Skeletal muscle satellite cell (primary cell): ENCODE measurements around the gene SARDH.
"Not testable (repeated sequence)": the region's sequence is repeated elsewhere in the genome, so short reads cannot be mapped to it uniquely, and the experiment has no call there.

ENCODE experiments used
- H3K27me3 ChIP-seq: 2 replicates; pipeline ENCODE4 v1.7.0; 2013; ENCODE audit warnings: low read length; ENCODE audit not compliant: control insufficient read depth, insufficient read depth
- H3K36me3 ChIP-seq: 2 replicates; pipeline ENCODE4 v1.7.0; 2013; ENCODE audit warnings: mild to moderate bottlenecking, control low read depth, low read length; ENCODE audit not compliant: insufficient read depth
- H3K4me1 ChIP-seq: 2 replicates; pipeline ENCODE4 v1.7.0; 2013; ENCODE audit warnings: low read length; ENCODE audit not compliant: control insufficient read depth, insufficient read depth
- H3K4me2 ChIP-seq: 2 replicates; pipeline ENCODE4 v1.7.0; 2013; ENCODE audit warnings: mild to moderate bottlenecking, low read length
- H3K4me3 ChIP-seq: 2 replicates; pipeline ENCODE4 v1.7.0; 2013; ENCODE audit warnings: low read length
- H3K9ac ChIP-seq: 2 replicates; pipeline ENCODE4 v1.7.0; 2013; ENCODE audit warnings: mild to moderate bottlenecking, low read depth, low read length, moderate library complexity
- H3K9me3 ChIP-seq: replicated peaks from 2 replicates; pipeline ENCODE4 v1.7.0; 2013; ENCODE audit warnings: mild to moderate bottlenecking, control low read depth, low read length

SARDH gene

DNA sequence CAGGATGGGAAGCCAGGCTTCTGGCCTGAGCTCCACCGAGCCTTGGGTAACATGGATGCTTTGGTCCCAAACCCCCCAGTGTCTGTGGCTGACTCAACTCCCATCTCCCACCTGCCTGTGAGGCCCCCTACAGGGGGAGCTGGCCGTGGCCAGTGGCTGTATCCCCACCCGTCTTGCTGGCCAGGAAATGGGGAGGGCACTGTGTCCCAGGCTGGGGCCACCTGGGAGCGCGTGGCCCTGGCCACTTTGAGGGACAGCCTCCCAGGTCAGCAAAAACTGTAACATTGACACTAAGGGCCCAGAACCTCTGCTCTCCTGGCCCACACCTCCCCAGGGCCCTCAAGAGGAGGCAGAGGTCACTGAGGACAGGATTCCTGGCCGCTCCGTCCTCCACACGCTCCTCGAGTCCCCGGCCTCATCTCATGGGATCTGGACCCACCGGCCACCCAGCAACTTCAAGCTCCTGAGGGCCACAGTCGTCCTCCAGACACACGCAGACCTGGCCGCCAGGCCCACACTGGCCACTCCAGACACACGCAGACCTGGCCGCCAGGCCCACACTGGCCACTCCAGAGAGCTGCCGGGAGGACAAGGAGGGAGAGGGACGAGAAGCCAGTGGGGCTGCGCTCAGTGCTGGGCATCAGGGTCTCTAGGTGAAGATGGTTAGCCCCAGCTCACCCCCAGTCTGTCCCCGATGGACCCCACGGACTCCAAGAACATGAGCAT is 57.7 kb downstream of the SARDH start:
- Histone ChIP-seq H3K4me3 (no peak overlapping the region), H3K4me1 (no peaks in the 10 kb centered on the region), H3K9ac (no peak overlapping the region), H3K27me3 (no peaks in the 10 kb centered on the region), H3K9me3 (no peaks in the 10 kb centered on the region), H3K36me3 (no peaks in the 10 kb centered on the region), H3K4me2 (no peak overlapping the region)

DNA sequence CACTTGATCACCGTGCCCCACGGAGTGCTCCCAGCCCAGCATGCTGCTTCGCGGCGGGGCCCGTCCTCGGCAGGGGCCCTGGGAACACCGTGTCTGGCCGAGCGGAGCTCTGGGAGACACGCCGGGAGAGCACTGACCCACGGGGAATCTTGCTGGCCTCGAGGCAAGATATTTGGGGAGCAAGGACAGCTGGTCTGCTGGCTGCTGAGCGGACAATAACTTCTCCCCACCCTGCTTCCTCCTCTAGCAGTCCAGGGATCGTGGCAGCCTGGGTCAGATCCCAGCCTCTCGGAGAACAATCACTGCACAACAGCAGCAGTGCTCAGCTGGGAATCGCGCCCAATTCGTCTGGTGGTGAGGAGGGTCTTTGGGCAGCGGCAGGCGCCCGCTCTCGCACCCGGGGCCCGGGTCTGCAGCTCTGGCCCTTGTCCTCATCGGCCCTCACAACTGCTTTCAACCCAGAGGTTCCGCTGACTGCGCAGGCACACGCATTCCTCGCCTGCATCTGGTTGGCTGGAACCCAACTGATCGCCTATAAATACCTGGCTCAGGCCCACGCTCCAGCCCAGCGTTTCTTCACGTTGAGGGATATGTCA is 58.6 kb downstream of the SARDH start:
- H3K4me3 ChIP-seq = no peak overlapping the region
- no peak overlapping the region for H3K9ac ChIP-seq
- H3K4me1 ChIP-seq = no peaks in the 10 kb centered on the region
- no peaks in the 10 kb centered on the region for H3K9me3 ChIP-seq
- no peaks in the 10 kb centered on the region for H3K27me3 ChIP-seq
- H3K36me3 ChIP-seq = no peaks in the 10 kb centered on the region
- no peak overlapping the region for H3K4me2 ChIP-seq

DNA sequence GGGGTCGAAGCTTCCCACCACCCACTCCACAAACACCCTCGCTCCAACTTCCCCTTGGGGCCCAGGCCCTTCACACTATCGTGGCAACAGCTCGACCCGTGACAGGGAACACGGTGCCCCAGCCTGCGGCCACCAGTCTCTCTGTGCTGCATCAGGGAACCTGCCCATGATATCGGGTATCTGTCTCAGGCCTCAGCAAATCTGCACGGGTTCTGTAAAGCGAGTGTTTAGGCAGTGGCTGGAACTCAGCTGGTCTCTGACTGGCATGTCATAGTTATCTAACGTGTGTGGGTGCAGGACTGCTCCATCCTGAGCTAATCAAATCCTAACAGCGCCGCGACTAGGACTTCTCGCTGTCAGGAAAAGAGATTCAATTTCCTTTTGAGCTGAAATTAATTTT is 59.1 kb downstream of the SARDH start:
- Histone ChIP-seq H3K4me1 (no peaks in the 10 kb centered on the region), H3K9ac (no peak overlapping the region), H3K4me2 (no peak overlapping the region), H3K36me3 (no peaks in the 10 kb centered on the region), H3K27me3 (no peaks in the 10 kb centered on the region), H3K9me3 (no peaks in the 10 kb centered on the region), H3K4me3 (no peak overlapping the region)

DNA sequence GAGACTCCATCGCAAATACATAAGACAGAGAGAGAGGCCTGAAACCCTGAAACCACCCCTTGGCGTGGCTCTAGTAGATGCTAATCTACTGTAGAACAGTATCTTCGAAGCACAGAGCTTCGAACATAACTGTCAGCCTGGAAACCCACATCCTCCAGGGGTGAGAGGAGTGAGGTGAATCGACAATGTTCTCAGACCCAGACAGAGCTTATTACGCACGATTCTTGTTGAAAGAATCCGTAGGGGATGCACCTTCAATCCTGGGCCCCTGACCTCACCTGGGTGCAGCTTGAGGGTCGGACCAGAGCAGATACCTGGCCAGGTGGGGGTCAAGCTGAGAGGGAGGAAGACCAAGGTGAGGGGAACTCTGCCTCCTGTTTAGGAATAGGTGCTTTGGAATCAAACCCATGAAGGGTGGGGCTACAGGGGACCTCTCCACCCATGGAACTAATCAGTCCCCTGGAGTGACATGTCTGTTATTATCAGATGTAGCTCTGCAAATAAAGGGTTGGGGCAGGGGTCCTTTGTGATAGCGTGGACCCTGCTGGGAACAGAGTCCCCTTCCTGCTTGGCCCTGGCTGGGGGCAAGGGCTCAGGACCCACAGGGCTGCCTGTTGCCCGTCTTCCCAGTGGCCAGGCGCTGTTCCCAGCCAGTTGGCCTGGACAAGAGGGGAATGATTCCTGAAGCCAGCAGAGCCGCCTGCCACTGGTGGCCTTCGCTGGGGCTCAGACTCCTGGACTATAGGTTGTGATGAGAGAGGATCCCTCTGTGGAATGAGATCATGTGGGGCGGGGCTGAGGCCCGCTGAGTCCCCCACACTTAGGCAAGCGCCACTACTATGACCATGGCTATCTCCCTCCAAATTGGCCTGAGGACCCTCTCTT is 60.8 kb downstream of the SARDH start:
- Histone ChIP-seq H3K4me2 (no peak overlapping the region), H3K4me3 (no peak overlapping the region), H3K9me3 (no peaks in the 10 kb centered on the region), H3K36me3 (no peaks in the 10 kb centered on the region), H3K9ac (no peak overlapping the region), H3K27me3 (no peaks in the 10 kb centered on the region), H3K4me1 (no peaks in the 10 kb centered on the region)

DNA sequence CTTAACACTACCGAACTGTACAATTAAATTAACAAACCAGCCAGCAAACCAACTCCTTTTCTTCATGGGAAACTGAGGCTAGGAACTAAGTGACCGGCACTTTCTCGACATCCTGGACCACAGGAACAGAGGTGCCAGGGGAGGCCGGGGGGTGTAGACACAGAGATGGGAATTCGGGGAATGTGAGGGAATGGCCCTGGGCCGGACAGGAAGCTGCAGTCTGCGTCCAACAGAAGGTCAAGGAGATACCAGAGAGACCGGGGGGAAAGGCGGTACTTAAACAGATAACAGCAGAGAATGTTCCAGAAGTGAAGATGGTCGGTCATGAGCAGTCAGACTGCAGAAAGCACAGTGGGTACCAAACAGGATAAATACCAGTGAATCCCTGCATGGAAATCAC is 61.7 kb downstream of the SARDH start:
- Histone ChIP-seq H3K36me3 (no peaks in the 10 kb centered on the region), H3K9me3 (no peaks in the 10 kb centered on the region), H3K9ac (no peak overlapping the region), H3K27me3 (no peaks in the 10 kb centered on the region), H3K4me3 (no peak overlapping the region), H3K4me1 (no peaks in the 10 kb centered on the region), H3K4me2 (no peak overlapping the region)

DNA sequence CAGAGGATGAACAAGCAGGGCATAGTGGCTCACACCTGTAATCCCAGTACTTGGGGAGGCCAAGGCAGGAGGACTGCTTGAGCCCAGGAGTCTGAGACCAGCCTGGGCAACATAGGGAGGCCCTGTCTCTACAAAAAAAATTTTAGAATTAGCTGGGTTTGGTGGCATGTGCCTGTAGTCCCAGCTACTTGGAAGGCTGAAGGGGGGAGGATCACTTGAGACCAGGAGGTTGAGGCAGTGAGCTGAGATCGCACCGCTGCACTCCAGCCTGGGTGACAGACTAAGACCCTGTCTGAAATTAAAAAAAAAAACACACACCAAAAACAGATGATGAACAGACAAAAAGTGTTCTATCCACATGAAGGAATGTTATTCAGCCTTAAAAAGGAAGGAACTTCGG is 62.4 kb downstream of the SARDH start:
- H3K36me3 ChIP-seq, H3K4me1 ChIP-seq, H3K9ac ChIP-seq, H3K27me3 ChIP-seq, H3K4me2 ChIP-seq, H3K9me3 ChIP-seq, H3K4me3 ChIP-seq: not testable (repeated sequence)

DNA sequence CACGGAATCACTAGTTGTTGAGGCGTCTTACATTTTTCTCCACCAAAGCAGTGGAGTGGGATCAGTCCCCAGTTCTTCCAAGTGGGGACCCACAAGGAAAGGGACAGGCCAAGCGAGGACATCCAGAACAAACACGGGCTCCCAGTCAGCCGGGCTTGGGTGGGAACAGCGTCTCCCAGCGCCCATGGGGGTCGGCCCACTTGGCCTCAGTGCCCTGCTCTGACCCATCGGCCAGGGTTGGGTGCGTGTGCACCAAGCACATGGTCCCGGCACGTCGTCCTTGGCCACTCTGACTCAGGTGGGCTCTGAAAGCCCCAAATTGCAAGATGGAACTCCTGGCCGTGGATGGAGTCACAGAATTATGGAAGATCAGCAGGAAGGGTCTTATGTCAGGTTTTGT is 64.1 kb downstream of the SARDH start:
- H3K4me1 ChIP-seq = no peaks in the 10 kb centered on the region
- H3K27me3 ChIP-seq = no peaks in the 10 kb centered on the region
- no peak overlapping the region for H3K9ac ChIP-seq
- no peaks in the 10 kb centered on the region for H3K36me3 ChIP-seq
- no peaks in the 10 kb centered on the region for H3K9me3 ChIP-seq
- H3K4me2 ChIP-seq = no peak overlapping the region
- H3K4me3 ChIP-seq = no peak overlapping the region

DNA sequence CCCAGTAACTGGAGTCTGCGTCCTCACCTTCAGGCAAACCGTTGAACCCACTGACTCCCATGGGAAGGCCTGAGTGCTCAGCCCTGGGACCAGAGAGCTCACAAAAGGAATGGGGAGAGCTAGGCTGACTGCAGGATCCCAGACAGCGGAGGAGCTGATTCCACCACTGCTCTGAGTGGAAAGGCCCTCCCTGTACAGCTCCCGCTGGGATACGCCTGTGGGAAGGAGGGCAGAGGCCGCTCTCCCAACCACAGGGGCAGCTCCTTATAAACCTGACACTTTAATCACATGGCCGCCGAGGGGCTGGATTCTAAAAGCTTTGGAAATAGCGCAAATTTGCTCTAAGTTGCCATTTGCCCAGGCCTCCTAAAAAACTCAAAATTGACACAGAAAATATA is 64.9 kb downstream of the SARDH start:
- H3K9ac ChIP-seq = no peak overlapping the region
- no peaks in the 10 kb centered on the region for H3K4me1 ChIP-seq
- H3K9me3 ChIP-seq = no peaks in the 10 kb centered on the region

DNA sequence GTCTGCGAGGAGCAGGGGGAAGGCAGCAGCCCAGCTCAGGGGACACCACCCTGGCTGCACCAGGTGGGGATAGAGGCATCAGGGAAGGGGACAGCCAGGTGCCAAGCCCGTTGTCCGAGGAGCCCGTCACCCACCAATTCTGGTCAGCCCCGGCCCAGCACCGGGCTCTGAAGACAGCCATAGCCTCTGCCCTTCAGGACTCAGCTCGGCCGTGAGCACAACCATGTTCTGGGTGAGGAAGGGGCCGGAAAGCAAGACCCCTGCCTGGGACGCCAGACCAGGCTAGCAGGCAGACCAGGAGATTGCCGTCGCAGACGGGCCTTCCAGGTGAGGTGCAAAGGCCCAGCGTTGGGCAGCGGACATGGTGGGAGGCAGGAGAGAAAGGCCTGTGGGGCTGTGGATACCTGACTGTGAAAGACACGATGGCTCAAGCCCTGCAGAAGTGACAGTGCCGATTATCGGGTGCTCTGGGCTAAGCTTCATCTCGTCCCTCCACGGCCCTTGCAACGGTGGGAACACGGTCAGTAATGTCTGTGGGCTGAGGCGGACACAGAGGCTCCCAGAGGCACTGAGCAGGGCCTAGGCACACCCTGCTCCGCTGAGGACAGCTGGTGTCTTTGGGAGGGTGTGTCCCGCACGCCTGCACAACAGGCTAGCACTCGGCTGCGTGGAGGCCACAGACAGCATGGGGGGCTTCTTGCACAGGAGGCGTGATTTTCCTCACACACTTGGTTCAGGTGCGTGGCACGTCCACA is 65.5 kb downstream of the SARDH start:
- H3K36me3 ChIP-seq = no peaks in the 10 kb centered on the region
- H3K9me3 ChIP-seq = no peaks in the 10 kb centered on the region
- no peak overlapping the region for H3K9ac ChIP-seq
- no peaks in the 10 kb centered on the region for H3K27me3 ChIP-seq
- H3K4me2 ChIP-seq = no peak overlapping the region
- no peak overlapping the region for H3K4me3 ChIP-seq
- H3K4me1 ChIP-seq = no peaks in the 10 kb centered on the region

More for the DNA sequence above, 64.9 kb downstream of the SARDH start:
- H3K36me3 ChIP-seq = no peaks in the 10 kb centered on the region
- H3K27me3 ChIP-seq = no peaks in the 10 kb centered on the region
- H3K4me3 ChIP-seq = no peak overlapping the region
- no peak overlapping the region for H3K4me2 ChIP-seq

DNA sequence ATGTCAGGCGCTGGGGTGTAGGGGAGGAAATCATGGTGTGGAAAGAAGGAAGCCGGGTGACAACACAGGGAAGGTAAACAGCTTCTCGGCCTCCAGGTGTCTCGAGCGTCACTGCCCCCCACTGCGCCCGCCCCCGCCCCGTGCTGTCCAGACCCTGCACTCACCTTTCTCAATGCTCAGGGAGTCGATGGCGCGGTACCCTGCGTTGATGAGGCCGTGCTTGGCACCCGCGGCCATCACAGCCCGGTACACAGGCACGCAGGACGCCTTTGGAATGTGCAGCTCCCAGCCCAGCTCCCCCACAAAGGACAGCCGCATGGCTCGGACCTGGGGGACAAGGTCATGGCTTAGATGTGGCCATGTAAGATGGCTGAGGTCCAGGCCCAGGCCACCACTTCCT is 66.8 kb downstream of the SARDH start:
- Histone ChIP-seq H3K4me3 (no peak overlapping the region), H3K9me3 (no peaks in the 10 kb centered on the region), H3K4me1 (no peaks in the 10 kb centered on the region), H3K36me3 (no peaks in the 10 kb centered on the region), H3K4me2 (no peak overlapping the region), H3K27me3 (no peaks in the 10 kb centered on the region), H3K9ac (no peak overlapping the region)

DNA sequence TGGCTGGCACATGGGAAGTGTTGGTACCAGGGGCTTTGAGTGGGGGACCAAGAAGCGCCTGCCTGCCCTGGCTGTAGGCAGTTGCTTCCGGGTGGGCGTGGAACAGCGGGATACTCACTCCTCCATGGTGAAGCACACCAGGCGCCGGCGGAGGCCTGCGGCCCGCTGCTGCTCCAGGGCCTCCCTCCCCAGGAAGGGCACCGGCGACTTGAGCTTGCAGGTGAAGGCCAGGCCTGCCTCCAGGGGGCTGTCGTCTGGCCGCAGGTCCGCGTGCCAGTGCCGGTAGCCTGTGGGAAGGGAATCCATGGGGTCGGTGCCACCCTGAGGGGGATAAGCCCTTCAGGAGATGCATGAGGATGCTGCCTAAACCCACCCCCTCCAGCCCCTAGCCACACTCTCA is 67.7 kb downstream of the SARDH start:
- Histone ChIP-seq H3K9ac (no peak overlapping the region), H3K4me3 (no peak overlapping the region), H3K4me1 (no peaks in the 10 kb centered on the region), H3K36me3 (no peaks in the 10 kb centered on the region), H3K4me2 (no peak overlapping the region), H3K27me3 (no peaks in the 10 kb centered on the region), H3K9me3 (no peaks in the 10 kb centered on the region)
